WI38 (cell line): ENCODE data around the gene ITGA11.

Experiments used
- H3K4me3 ChIP-seq: 2 replicates; pipeline ENCODE4 v1.5.1; 2011; ENCODE audit warnings: low read depth, mild to moderate bottlenecking, control low read depth, low read length
- CTCF ChIP-seq: IDR thresholded peaks from 2 replicates; pipeline ENCODE4 v1.5.1; 2012; ENCODE audit warnings: low read depth, mild to moderate bottlenecking, control low read depth, low read length

The ITGA11 gene

GRCh38 chr15:68315495-68316031, 116.4 kb downstream of the ITGA11 start:
- no peak overlapping the region for H3K4me3 ChIP-seq
- no peak for TF ChIP-seq CTCF

- no peak overlapping the region for H3K4me3 ChIP-seq
- no peak for TF ChIP-seq CTCF
These were observed 116.9 kb downstream of the ITGA11 start for GRCh38 chr15:68315035-68315434.

GRCh38 chr15:68314563-68314962, 117.4 kb downstream of the ITGA11 start:
- no peak for TF ChIP-seq CTCF
- H3K4me3 ChIP-seq = no peak overlapping the region

- no peak overlapping the region for H3K4me3 ChIP-seq
- no peak for TF ChIP-seq CTCF
These were observed 118.2 kb downstream of the ITGA11 start for GRCh38 chr15:68313501-68314410.

- no peak for TF ChIP-seq CTCF
These were observed 119.2 kb downstream of the ITGA11 start for GRCh38 chr15:68312701-68313204.

GRCh38 chr15:68311859-68312557, 120.0 kb downstream of the ITGA11 start:
- no peak overlapping the region for H3K4me3 ChIP-seq
- no peak for TF ChIP-seq CTCF

More at GRCh38 chr15:68312701-68313204, 119.2 kb downstream of the ITGA11 start:
- no peak overlapping the region for H3K4me3 ChIP-seq
